ENCODE measurements around the gene CTBP1. TPM values are rescaled to one million over a fixed set of nuclear protein-coding genes. Genes with fewer than 3 reads are reported as not detected.

The CTBP1 gene
- total RNA-seq, 2 experiments from 2014 or later: 194 to 211 TPM

- no peak overlapping the region for H3K4me3 Mint-ChIP-seq
- H3K27ac Mint-ChIP-seq: no peak overlapping the region
- peaks cover 10% of the 10 kb centered on the region for H3K4me1 Mint-ChIP-seq
- no peaks in the 10 kb centered on the region for H3K27me3 Mint-ChIP-seq
- ATAC-seq (ENCODE audit: low read depth) (no peak), DNase-seq (no peak)
- H3K9me3 Mint-ChIP-seq: peaks cover 5% of the 10 kb centered on the region
- H3K36me3 Mint-ChIP-seq: peaks cover 11% of the 10 kb centered on the region
- POLR2A ChIA-PET: interaction anchor here (1.5 kb wide), 1 partner anchor 104 kb away, joined by 3 read pairs; no protein-coding TSS in a partner anchor
Measured at GRCh38 chr4:1271686-1272085, 22.8 kb upstream of the CTBP1 start.

GRCh38 chr4:1269209-1269608, 20.3 kb upstream of the CTBP1 start:
- DNase-seq (no peak), ATAC-seq (ENCODE audit: low read depth) (no peak)
- Mint-ChIP-seq H3K4me3 (no peak overlapping the region), H3K36me3 (peaks cover 24% of the 10 kb centered on the region), H3K9me3 (peaks cover 10% of the 10 kb centered on the region), H3K27ac (no peak overlapping the region), H3K27me3 (no peaks in the 10 kb centered on the region), H3K4me1 (peaks cover 16% of the 10 kb centered on the region)
- POLR2A ChIA-PET: interaction anchor here (0.9 to 6.0 kb wide), 3 partner anchors 20 to 77 kb away, joined by 4 to 82 read pairs (median 13); partner anchors contain the start of genes CTBP1 and MAEA

- Mint-ChIP-seq H3K4me1 (peaks cover 16% of the 10 kb centered on the region), H3K9me3 (peaks cover 10% of the 10 kb centered on the region), H3K4me3 (peak overlapping the region; percentile 79), H3K36me3 (peaks cover 24% of the 10 kb centered on the region), H3K27me3 (no peaks in the 10 kb centered on the region), H3K27ac (peak overlapping the region; percentile 93)
- no peak for DNase-seq
- POLR2A ChIA-PET: interaction anchor here (0.5 to 6.0 kb wide), 8 partner anchors 18 to 369 kb away, joined by 3 to 82 read pairs (median 5); partner anchors contain the start of genes CTBP1, MAEA and UVSSA
- peak; percentile 65 for ATAC-seq (ENCODE audit: low read depth)
Measured at GRCh38 chr4:1266881-1267763, 18.2 kb upstream of the CTBP1 start.

- H3K9me3 Mint-ChIP-seq: peaks cover 9% of the 10 kb centered on the region
- no peaks in the 10 kb centered on the region for H3K27me3 Mint-ChIP-seq
- POLR2A ChIA-PET: interaction anchor here (0.8 to 6.0 kb wide), 3 partner anchors 16 to 85 kb away, joined by 3 to 82 read pairs (median 13); partner anchors contain the start of genes CTBP1 and MAEA
- H3K4me3 Mint-ChIP-seq: no peak overlapping the region
- no peak overlapping the region for H3K27ac Mint-ChIP-seq
- ATAC-seq (ENCODE audit: low read depth): no peak
- peaks cover 19% of the 10 kb centered on the region for H3K4me1 Mint-ChIP-seq
- peaks cover 25% of the 10 kb centered on the region for H3K36me3 Mint-ChIP-seq
- no peak for DNase-seq
Measured at GRCh38 chr4:1265351-1265750, 16.4 kb upstream of the CTBP1 start.

GRCh38 chr4:1264942-1265341, 16.0 kb upstream of the CTBP1 start:
- Mint-ChIP-seq H3K27ac (no peak overlapping the region), H3K36me3 (peaks cover 26% of the 10 kb centered on the region), H3K9me3 (peaks cover 9% of the 10 kb centered on the region), H3K4me3 (no peak overlapping the region), H3K27me3 (no peaks in the 10 kb centered on the region), H3K4me1 (peaks cover 23% of the 10 kb centered on the region)
- POLR2A ChIA-PET: interaction anchor here (0.8 to 6.0 kb wide), 2 partner anchors 16 to 86 kb away, joined by 3 to 82 read pairs; partner anchors contain the start of gene CTBP1
- DNase-seq: no peak
- no peak for ATAC-seq (ENCODE audit: low read depth)

GRCh38 chr4:1261107-1261928, 12.4 kb upstream of the CTBP1 start:
- Mint-ChIP-seq H3K4me3 (no peak overlapping the region), H3K36me3 (peaks cover 28% of the 10 kb centered on the region), H3K27me3 (no peaks in the 10 kb centered on the region), H3K9me3 (peaks cover 15% of the 10 kb centered on the region), H3K27ac (peak overlapping the region; percentile 44), H3K4me1 (peaks cover 13% of the 10 kb centered on the region)
- POLR2A ChIA-PET: interaction anchor here (1.1 to 2.2 kb wide), 2 partner anchors 12 to 13 kb away, joined by 3 to 11 read pairs; partner anchors contain the start of gene CTBP1
- no peak for ATAC-seq (ENCODE audit: low read depth)
- DNase-seq: no peak

- ATAC-seq (ENCODE audit: low read depth) (no peak), DNase-seq (no peak)
- peaks cover 29% of the 10 kb centered on the region for H3K36me3 Mint-ChIP-seq
- peaks cover 14% of the 10 kb centered on the region for H3K4me1 Mint-ChIP-seq
- H3K27me3 Mint-ChIP-seq: no peaks in the 10 kb centered on the region
- H3K9me3 Mint-ChIP-seq: peaks cover 15% of the 10 kb centered on the region
- POLR2A ChIA-PET: interaction anchor here (2.2 kb wide), 1 partner anchor 12 kb away, joined by 11 read pairs; the partner anchor contains the start of gene CTBP1
- peak overlapping the region; percentile 61 for H3K27ac Mint-ChIP-seq
- H3K4me3 Mint-ChIP-seq: no peak overlapping the region
Measured at GRCh38 chr4:1260418-1261106, 11.6 kb upstream of the CTBP1 start.

- peaks cover 30% of the 10 kb centered on the region for H3K36me3 Mint-ChIP-seq
- peaks cover 14% of the 10 kb centered on the region for H3K4me1 Mint-ChIP-seq
- H3K27me3 Mint-ChIP-seq: no peaks in the 10 kb centered on the region
- H3K4me3 Mint-ChIP-seq: peak overlapping the region; percentile 1
- no peak for DNase-seq
- H3K27ac Mint-ChIP-seq: peak overlapping the region; percentile 61
- peaks cover 16% of the 10 kb centered on the region for H3K9me3 Mint-ChIP-seq
- POLR2A ChIA-PET: interaction anchor here (2.2 kb wide), 1 partner anchor 11 kb away, joined by 11 read pairs; the partner anchor contains the start of gene CTBP1
- ATAC-seq (ENCODE audit: low read depth): no peak
Measured at GRCh38 chr4:1259966-1260365, 11.0 kb upstream of the CTBP1 start.

- H3K4me1 Mint-ChIP-seq: peaks cover 27% of the 10 kb centered on the region
Measured at GRCh38 chr4:1258457-1258856, 9.5 kb upstream of the CTBP1 start.

GRCh38 chr4:1255699-1256098, 6.8 kb upstream of the CTBP1 start:
- ATAC-seq (ENCODE audit: low read depth): no peak

More at GRCh38 chr4:1258457-1258856, 9.5 kb upstream of the CTBP1 start:
- H3K27me3 Mint-ChIP-seq: no peaks in the 10 kb centered on the region
- no peak for DNase-seq
- ATAC-seq (ENCODE audit: low read depth): no peak
- no peak overlapping the region for H3K4me3 Mint-ChIP-seq
- POLR2A ChIA-PET: no interaction called here
- H3K27ac Mint-ChIP-seq: no peak overlapping the region
- H3K9me3 Mint-ChIP-seq: peaks cover 27% of the 10 kb centered on the region
- H3K36me3 Mint-ChIP-seq: peaks cover 39% of the 10 kb centered on the region

GRCh38 chr4:1255151-1255550, 6.2 kb upstream of the CTBP1 start:
- peaks cover 34% of the 10 kb centered on the region for H3K4me1 Mint-ChIP-seq
- H3K9me3 Mint-ChIP-seq: peaks cover 35% of the 10 kb centered on the region
- POLR2A ChIA-PET: no interaction called here
- no peaks in the 10 kb centered on the region for H3K27me3 Mint-ChIP-seq
- no peak overlapping the region for H3K27ac Mint-ChIP-seq
- ATAC-seq (ENCODE audit: low read depth): no peak
- peaks cover 68% of the 10 kb centered on the region for H3K36me3 Mint-ChIP-seq
- no peak for DNase-seq
- H3K4me3 Mint-ChIP-seq: no peak overlapping the region

More at GRCh38 chr4:1255699-1256098, 6.8 kb upstream of the CTBP1 start:
- POLR2A ChIA-PET: no interaction called here
- no peak for DNase-seq
- Mint-ChIP-seq H3K4me1 (peaks cover 34% of the 10 kb centered on the region), H3K27me3 (no peaks in the 10 kb centered on the region), H3K36me3 (peaks cover 63% of the 10 kb centered on the region), H3K9me3 (peaks cover 35% of the 10 kb centered on the region), H3K27ac (no peak overlapping the region), H3K4me3 (no peak overlapping the region)

- DNase-seq: no peak
- Mint-ChIP-seq H3K27ac (peak overlapping the region; percentile 78), H3K9me3 (peaks cover 35% of the 10 kb centered on the region), H3K36me3 (peaks cover 67% of the 10 kb centered on the region), H3K27me3 (no peaks in the 10 kb centered on the region), H3K4me1 (peaks cover 29% of the 10 kb centered on the region), H3K4me3 (peak overlapping the region; percentile 62)
- ATAC-seq (ENCODE audit: low read depth): no peak
- POLR2A ChIA-PET: no interaction called here
Measured at GRCh38 chr4:1253831-1254230, 4.9 kb upstream of the CTBP1 start.
